Natural killer cell (primary cell): ENCODE results near the gene RAP1B. TPM values are rescaled to one million over a fixed set of nuclear protein-coding genes. Genes with fewer than 3 reads are reported as not detected.

Experiments
- ATAC-seq, 3 donors: fragments of 150-1000 bp in 2 of 3; fragments of 200-7000 bp in 1 of 3; cut with Tn5 transposase; 1 replicate in 1 of 3; 2 replicates in 2 of 3; pipeline ENCODE4 v1.10.0; 2021; ENCODE audit warnings: mild to moderate bottlenecking in 2 of 3, moderate library complexity in 2 of 3
- DNase-seq, 2 donors: peaks; one replicate each; pipeline versions ENCODE4 v3.0.0 to v3.0.0-alpha.2; 2013 to 2021; ENCODE audit warnings: mixed read lengths in 1 of 2
- H3K27ac ChIP-seq: one replicate; pipeline ENCODE4 v1.5.1; 2013; ENCODE audit warnings: mild to moderate bottlenecking, low read length
- H3K27me3 ChIP-seq: one replicate; pipeline ENCODE4 v1.6.1; 2013; ENCODE audit warnings: low read length; ENCODE audit not compliant: control insufficient read depth, insufficient read depth
- H3K36me3 ChIP-seq: one replicate; pipeline ENCODE4 v1.6.1; 2013; ENCODE audit warnings: low read length; ENCODE audit not compliant: control insufficient read depth, insufficient read depth
- H3K4me1 ChIP-seq: one replicate; pipeline ENCODE4 v1.6.1; 2013; ENCODE audit warnings: low read length; ENCODE audit not compliant: control insufficient read depth, insufficient read depth
- H3K4me3 ChIP-seq: one replicate; pipeline ENCODE4 v1.5.1; 2013; ENCODE audit warnings: low read length
- H3K9me3 ChIP-seq: one replicate; pipeline ENCODE4 v1.6.1; 2013; ENCODE audit warnings: low read length; ENCODE audit not compliant: control insufficient read depth, insufficient read depth
- H3K27ac Mint-ChIP-seq, 2 donors: one replicate each; pipeline ENCODE4 v1.8.0; 2022; ENCODE audit warnings: mild to moderate bottlenecking in 2 of 2, mixed read lengths in 2 of 2, moderate library complexity in 1 of 2
- H3K27me3 Mint-ChIP-seq, 2 donors: one replicate each; pipeline ENCODE4 v1.8.0; 2022; ENCODE audit warnings: low read depth in 2 of 2, mixed read lengths in 2 of 2
- H3K36me3 Mint-ChIP-seq: one replicate; pipeline ENCODE4 v1.8.0; 2022; ENCODE audit warnings: mixed read lengths
- H3K4me1 Mint-ChIP-seq, 2 donors: one replicate each; pipeline ENCODE4 v1.8.0; 2022; ENCODE audit warnings: mixed read lengths in 2 of 2
- H3K4me3 Mint-ChIP-seq: one replicate; pipeline ENCODE4 v1.8.0; 2022; ENCODE audit warnings: mild to moderate bottlenecking, moderate library complexity, mixed read lengths
- H3K9me3 Mint-ChIP-seq, 2 donors: one replicate each; pipeline ENCODE4 v1.8.0; 2022; ENCODE audit warnings: mixed read lengths in 2 of 2
- CTCF ChIP-seq: fragments of 200-600 bp; IDR thresholded peaks from one replicate; pipeline ENCODE4 v1.8.0; 2022; ENCODE audit warnings: antibody characterized with exemption
- WGBS: methylation state at CpG from one replicate; pipeline ENCODE4 v1.1.7; 2013; ENCODE audit warnings: missing lambda C conversion rate; ENCODE audit not compliant: insufficient coverage; 5-methylcytosine and 5-hydroxymethylcytosine counted together
- intact Hi-C: fragments of 100-400 bp; cut with micrococcal nuclease; formaldehyde crosslinking; loops from one replicate; pipeline ENCODE4 v1.14.2; 2022
- total RNA-seq, 4 donors: library from RNA; stranded (reverse); fragments of 120-200 nt in 1 of 4; gene quantifications; one replicate each; pipeline versions ENCODE4 v1.2.3 to v1.2.4, GENCODE V29; 2013 to 2022

The RAP1B gene
- total RNA-seq, 3 donors from 2014 or later (not counting 1 experiment from before 2014, with no cell fraction given): 517 to 664 (median 572) TPM

GRCh38 chr12:68631227-68631626 is 20.5 kb downstream of the RAP1B start:
- Mint-ChIP-seq H3K27ac (peak overlapping the region; percentile 84 to 95), H3K27me3 (no peaks in the 10 kb centered on the region), H3K9me3 (no peaks in the 10 kb centered on the region), H3K36me3 (peaks cover 7% of the 10 kb centered on the region), H3K4me3 (peak overlapping the region; percentile 57), H3K4me1 (peaks cover 82 to 86% of the 10 kb centered on the region in 2 donors)
- WGBS: 64% methylated on average over 2 of the region's 3 CpGs
- Histone ChIP-seq H3K27me3 (no peaks in the 10 kb centered on the region), H3K27ac (peak overlapping the region; percentile 50), H3K36me3 (peaks cover 19% of the 10 kb centered on the region), H3K9me3 (peaks cover 6% of the 10 kb centered on the region), H3K4me3 (no peak overlapping the region), H3K4me1 (peaks cover 52% of the 10 kb centered on the region)
- intact Hi-C loops: loop anchor here (1.0 to 2.0 kb wide), 2 partner anchors 8 to 14 kb away; no protein-coding TSS in a partner anchor
- DNase-seq: no peak
- no peak for ATAC-seq
- TF ChIP-seq CTCF: no peak

GRCh38 chr12:68632486-68632885 is 21.8 kb downstream of the RAP1B start:
- Mint-ChIP-seq H3K27me3 (no peaks in the 10 kb centered on the region), H3K4me3 (peak overlapping the region; percentile 70), H3K36me3 (no peaks in the 10 kb centered on the region), H3K27ac (peak overlapping the region; percentile 94 to 95), H3K9me3 (no peaks in the 10 kb centered on the region), H3K4me1 (peaks cover 78% of the 10 kb centered on the region in 2 donors)
- Histone ChIP-seq H3K9me3 (peaks cover 6% of the 10 kb centered on the region), H3K27me3 (no peaks in the 10 kb centered on the region), H3K27ac (peak overlapping the region; percentile 38), H3K36me3 (peaks cover 12% of the 10 kb centered on the region), H3K4me3 (no peak overlapping the region), H3K4me1 (peaks cover 57% of the 10 kb centered on the region)
- no peak for TF ChIP-seq CTCF
- DNase-seq (no peak), ATAC-seq (peak in 1 of 3 donors; percentile 50)
- intact Hi-C loops: no loop called here

GRCh38 chr12:68633614-68634558 is 23.2 kb downstream of the RAP1B start:
- WGBS: 58% methylated on average over 6 of the region's 9 CpGs
- TF ChIP-seq CTCF: no peak
- Mint-ChIP-seq H3K27ac (peak overlapping the region; percentile 94 to 95), H3K4me1 (peaks cover 82% of the 10 kb centered on the region in 2 donors), H3K9me3 (no peaks in the 10 kb centered on the region), H3K4me3 (peak overlapping the region; percentile 70), H3K27me3 (no peaks in the 10 kb centered on the region), H3K36me3 (no peaks in the 10 kb centered on the region)
- H3K4me1 ChIP-seq: peaks cover 56% of the 10 kb centered on the region
- DNase-seq: no peak
- ATAC-seq: no peak
- no peaks in the 10 kb centered on the region for H3K9me3 ChIP-seq
- peaks cover 7% of the 10 kb centered on the region for H3K36me3 ChIP-seq
- H3K4me3 ChIP-seq: no peak overlapping the region
- H3K27me3 ChIP-seq: no peaks in the 10 kb centered on the region
- peak overlapping the region; percentile 44 for H3K27ac ChIP-seq
- intact Hi-C loops: no loop called here
